Nephron progenitor cell (in vitro differentiated cells): ENCODE measurements around the gene SCAMP5.

ENCODE experiments used
- DNase-seq: peaks from one replicate; pipeline ENCODE4 v3.0.0; 2021
- H3K27ac Mint-ChIP-seq: 2 replicates; pipeline ENCODE4 v1.8.0; 2021; ENCODE audit warnings: mild to moderate bottlenecking, moderate library complexity, mixed read lengths
- H3K27me3 Mint-ChIP-seq: 2 replicates; pipeline ENCODE4 v1.8.0; 2021; ENCODE audit warnings: mild to moderate bottlenecking, low read depth, mixed read lengths; ENCODE audit not compliant: poor library complexity
- H3K36me3 Mint-ChIP-seq: 2 replicates; pipeline ENCODE4 v1.8.0; 2021; ENCODE audit warnings: low read depth, mixed read lengths
- H3K4me1 Mint-ChIP-seq: 2 replicates; pipeline ENCODE4 v1.8.0; 2021; ENCODE audit warnings: mixed read lengths
- H3K4me3 Mint-ChIP-seq: 2 replicates; pipeline ENCODE4 v1.8.0; 2021; ENCODE audit warnings: mild to moderate bottlenecking, moderate library complexity, mixed read lengths
- H3K9me3 Mint-ChIP-seq: 2 replicates; pipeline ENCODE4 v1.8.0; 2021; ENCODE audit warnings: mild to moderate bottlenecking, moderate library complexity, mixed read lengths
- CTCF ChIP-seq: fragments of 200-600 bp; sonication (generic); IDR thresholded peaks from 2 replicates; pipeline ENCODE4 v1.5.0; 2021; ENCODE audit warnings: antibody characterized with exemption

Gene SCAMP5

DNA sequence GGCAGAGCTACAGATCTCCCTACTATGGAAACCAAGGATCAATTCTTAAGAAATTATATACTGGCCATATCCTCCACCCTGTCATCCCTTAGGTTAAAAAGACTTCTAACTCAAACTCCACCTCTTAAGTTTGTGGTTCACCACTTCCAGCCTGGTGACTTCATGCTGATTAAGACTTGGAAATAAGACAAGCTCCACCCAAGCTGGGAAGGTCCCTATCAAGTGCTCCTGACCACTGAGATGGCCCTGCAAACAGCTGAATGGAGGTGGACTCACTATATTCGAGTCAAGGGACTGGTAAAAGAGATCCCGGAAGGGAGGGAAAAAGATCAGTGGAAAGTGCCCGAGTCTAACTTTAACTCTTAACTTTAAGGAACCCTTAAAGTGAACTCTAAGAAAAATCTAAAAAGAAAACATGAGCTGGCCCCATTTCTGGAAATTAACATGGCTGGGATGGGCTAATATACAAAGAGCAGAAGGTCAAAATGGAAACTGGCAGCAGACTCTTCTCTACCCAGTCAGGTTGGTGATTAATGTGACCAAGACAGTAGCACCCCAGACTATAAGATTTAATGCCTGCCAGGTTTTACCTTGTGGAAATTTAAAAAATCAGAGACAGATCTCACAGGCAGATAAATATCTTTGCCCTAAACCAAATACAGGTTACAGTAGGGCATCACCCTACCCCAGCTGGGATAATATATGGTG, 71.9 kb downstream of the SCAMP5 start:
- Mint-ChIP-seq H3K4me1 (peaks cover 33% of the 10 kb centered on the region), H3K36me3 (peaks cover 28% of the 10 kb centered on the region), H3K9me3 (peaks cover 26% of the 10 kb centered on the region), H3K4me3 (no peak overlapping the region), H3K27me3 (peaks cover 13% of the 10 kb centered on the region), H3K27ac (no peak overlapping the region)
- no peak for DNase-seq
- no peak for TF ChIP-seq CTCF

DNA sequence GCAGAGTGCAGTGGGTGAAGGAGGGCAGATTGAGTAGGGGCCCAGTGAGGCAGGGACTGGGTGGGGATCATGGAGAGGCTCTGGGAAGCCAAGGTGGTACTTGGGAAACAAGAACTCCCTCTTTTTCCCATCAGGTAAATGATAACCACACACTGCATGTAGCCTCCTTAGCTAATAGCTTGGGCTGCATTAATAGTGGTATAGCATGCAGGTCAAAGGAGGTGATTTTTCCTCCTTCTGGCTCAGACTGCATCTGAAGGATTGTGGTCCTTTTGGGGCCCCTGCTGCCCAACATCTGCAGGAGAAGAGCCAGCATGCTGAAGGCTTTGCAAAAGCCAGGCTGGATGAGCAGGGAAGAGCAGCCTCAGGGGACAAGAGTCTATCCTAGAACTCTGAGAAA, 73.4 kb downstream of the SCAMP5 start:
- Mint-ChIP-seq H3K36me3 (peaks cover 28% of the 10 kb centered on the region), H3K27ac (no peak overlapping the region), H3K4me3 (no peak overlapping the region), H3K9me3 (peaks cover 26% of the 10 kb centered on the region), H3K4me1 (peaks cover 27% of the 10 kb centered on the region), H3K27me3 (peaks cover 13% of the 10 kb centered on the region)
- TF ChIP-seq CTCF = no peak
- no peak for DNase-seq

GRCh38 chr15:75069301-75069925, 74.0 kb downstream of the SCAMP5 start:
- H3K27me3 Mint-ChIP-seq = peaks cover 13% of the 10 kb centered on the region
- H3K4me1 Mint-ChIP-seq = peaks cover 20% of the 10 kb centered on the region
- peaks cover 26% of the 10 kb centered on the region for H3K9me3 Mint-ChIP-seq
- peaks cover 28% of the 10 kb centered on the region for H3K36me3 Mint-ChIP-seq
- H3K27ac Mint-ChIP-seq = no peak overlapping the region
- H3K4me3 Mint-ChIP-seq = no peak overlapping the region
- TF ChIP-seq CTCF = no peak
- DNase-seq = no peak

GRCh38 chr15:75070674-75071073, 75.3 kb downstream of the SCAMP5 start:
- no peak for DNase-seq
- Mint-ChIP-seq H3K9me3 (peaks cover 30% of the 10 kb centered on the region), H3K4me1 (peaks cover 8% of the 10 kb centered on the region), H3K27ac (no peak overlapping the region), H3K27me3 (peaks cover 13% of the 10 kb centered on the region), H3K36me3 (peaks cover 26% of the 10 kb centered on the region), H3K4me3 (no peak overlapping the region)
- no peak for TF ChIP-seq CTCF
